ENCODE measurements around the gene SARNP. TPM values are rescaled to one million over a fixed set of nuclear protein-coding genes. Genes with fewer than 3 reads are reported as not detected.

Gene SARNP
- total RNA-seq, 4 donors from 2014 or later: 45.9 to 106 (median 66.6) TPM

GRCh38 chr12:55734595-55734994 is 82.9 kb downstream of the SARNP start:
- Histone ChIP-seq H3K27ac (no peak overlapping the region), H3K4me3 (no peak overlapping the region), H3K4me1 (peaks cover 0 to 5% of the 10 kb centered on the region in 2 donors), H3K27me3 (no peaks in the 10 kb centered on the region), H3K9me3 (no peaks in the 10 kb centered on the region), H3K36me3 (no peaks in the 10 kb centered on the region)
- intact Hi-C loops (cut with DNase I; ENCODE audit: low total_unique reads): no loop called here
- no peak for DNase-seq
- no peak for TF ChIP-seq POLR2A (IDR thresholded peaks at IDR 0.05)
- no peak for TF ChIP-seq CTCF (IDR thresholded peaks at IDR 0.05)

DNA sequence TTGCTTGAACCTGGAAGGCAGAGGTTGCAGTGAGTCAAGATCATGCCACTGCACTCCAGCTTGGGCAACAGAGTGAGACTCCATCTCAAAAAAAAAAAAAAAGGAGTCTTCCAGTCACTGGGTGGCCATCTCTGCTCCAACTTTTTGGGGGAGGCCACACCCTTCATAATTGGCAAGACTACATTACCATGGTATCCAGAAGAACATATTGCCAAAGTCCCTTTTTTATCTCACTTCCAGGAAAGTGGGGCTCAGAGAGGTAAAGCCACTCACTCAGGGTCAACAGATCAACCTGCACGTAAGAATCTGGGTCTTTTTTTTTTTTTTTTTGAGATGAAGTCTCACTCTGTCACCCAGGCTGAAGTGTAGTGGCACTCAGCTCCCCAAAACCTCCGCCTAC is 83.7 kb downstream of the SARNP start:
- TF ChIP-seq POLR2A (IDR thresholded peaks at IDR 0.05) (no peak), CTCF (IDR thresholded peaks at IDR 0.05) (no peak)
- peaks cover 0 to 5% of the 10 kb centered on the region in 2 donors for H3K4me1 ChIP-seq
- intact Hi-C loops (cut with DNase I; ENCODE audit: low total_unique reads): no loop called here
- H3K36me3 ChIP-seq: no peaks in the 10 kb centered on the region
- H3K27me3 ChIP-seq: no peaks in the 10 kb centered on the region
- no peak overlapping the region for H3K27ac ChIP-seq
- H3K9me3 ChIP-seq: no peaks in the 10 kb centered on the region
- DNase-seq: no peak
- H3K4me3 ChIP-seq: no peak overlapping the region

- Histone ChIP-seq H3K27me3 (no peaks in the 10 kb centered on the region), H3K27ac (no peak overlapping the region), H3K4me1 (peaks cover 0 to 5% of the 10 kb centered on the region in 2 donors), H3K9me3 (no peaks in the 10 kb centered on the region), H3K36me3 (no peaks in the 10 kb centered on the region), H3K4me3 (no peak overlapping the region)
- DNase-seq: no peak
- TF ChIP-seq POLR2A (IDR thresholded peaks at IDR 0.05) (no peak), CTCF (IDR thresholded peaks at IDR 0.05) (no peak)
- intact Hi-C loops (cut with DNase I; ENCODE audit: low total_unique reads): no loop called here
Observed at GRCh38 chr12:55733021-55733555, 84.4 kb downstream of the SARNP start.

DNA sequence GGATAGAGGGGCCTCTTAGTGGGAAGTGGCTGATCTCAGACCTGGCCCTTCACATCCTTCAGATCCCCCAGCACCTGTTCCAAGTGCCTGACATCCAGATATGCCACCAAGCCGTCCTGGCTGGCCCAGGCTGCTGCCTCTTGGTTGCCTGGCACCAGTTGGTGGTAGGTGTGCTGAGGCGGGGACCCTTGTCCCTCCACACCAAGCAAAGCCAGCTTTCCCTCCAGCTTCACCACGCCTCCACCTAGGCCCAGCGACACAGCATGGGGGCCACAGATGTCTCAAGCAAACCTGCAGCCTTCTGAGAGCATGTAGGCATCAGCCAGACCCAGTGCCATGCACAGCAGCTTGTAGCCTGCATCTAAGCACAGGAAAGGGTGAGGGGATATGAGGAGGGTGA is 85.2 kb downstream of the SARNP start:
- DNase-seq: no peak
- no peak for TF ChIP-seq POLR2A (IDR thresholded peaks at IDR 0.05)
- no peak for TF ChIP-seq CTCF (IDR thresholded peaks at IDR 0.05)
- Histone ChIP-seq H3K4me3 (no peak overlapping the region), H3K4me1 (peaks cover 0 to 3% of the 10 kb centered on the region in 2 donors), H3K27ac (no peak overlapping the region), H3K9me3 (no peaks in the 10 kb centered on the region), H3K27me3 (no peaks in the 10 kb centered on the region), H3K36me3 (no peaks in the 10 kb centered on the region)
- intact Hi-C loops (cut with DNase I; ENCODE audit: low total_unique reads): no loop called here

- no peaks in the 10 kb centered on the region for H3K27me3 ChIP-seq
- DNase-seq: no peak
- H3K36me3 ChIP-seq: no peaks in the 10 kb centered on the region
- H3K27ac ChIP-seq: peak overlapping the region; percentile 99
- H3K4me1 ChIP-seq: peaks cover 0 to 8% of the 10 kb centered on the region in 2 donors
- H3K4me3 ChIP-seq: peak overlapping the region; percentile 75 to 98
- intact Hi-C loops (cut with DNase I; ENCODE audit: low total_unique reads): no loop called here
- no peaks in the 10 kb centered on the region for H3K9me3 ChIP-seq
- TF ChIP-seq POLR2A (IDR thresholded peaks at IDR 0.05): no peak
- TF ChIP-seq CTCF (IDR thresholded peaks at IDR 0.05): peak in 1 of 4 experiments; percentile 11
Observed at GRCh38 chr12:55729819-55730818, 87.4 kb downstream of the SARNP start.
